Suppressor macrophage treated with lipopolysaccharide for 4 hours (primary cell): ENCODE measurements around the gene RBM45.
A peak's percentile ranks its signal among the peaks of the same experiment; 100 is the strongest.
"Not testable (repeated sequence)": the region's sequence is repeated elsewhere in the genome, so short reads cannot be mapped to it uniquely, and the experiment has no call there.

Experiments
- DNase-seq: peaks from one replicate; pipeline ENCODE4 v3.0.0-alpha.2; 2020

Gene RBM45

GRCh38 chr2:178112202-178113152 lies at the start of gene RBM45:
TSS of gene RBM45 (plus strand) at chr2:178112437. CDS start at chr2:178112547, 110 bp downstream.
- peak; percentile 97 for DNase-seq

GRCh38 chr2:178066324-178066723 lies 45.9 kb upstream of the RBM45 start:
- no peak for DNase-seq

- DNase-seq = no peak
Observed at GRCh38 chr2:178066890-178067669, 45.2 kb upstream of the RBM45 start.

GRCh38 chr2:178068823-178069454 lies 43.3 kb upstream of the RBM45 start:
- no peak for DNase-seq

GRCh38 chr2:178069551-178069950 lies 42.7 kb upstream of the RBM45 start:
- DNase-seq = no peak

- DNase-seq = no peak
Observed at GRCh38 chr2:178070824-178071223, 41.4 kb upstream of the RBM45 start.

- DNase-seq = no peak
Observed at GRCh38 chr2:178072000-178072382, 40.2 kb upstream of the RBM45 start.

- peak; percentile 44 for DNase-seq
Observed at GRCh38 chr2:178072383-178073301, 39.6 kb upstream of the RBM45 start, which contains the start of gene PDE11A. TSS of gene PDE11A (minus strand) at chr2:178072777. CDS start at chr2:178072437, 340 bp downstream.

GRCh38 chr2:178074123-178075005 lies 37.9 kb upstream of the RBM45 start:
- peak; percentile 46 for DNase-seq

- no peak for DNase-seq
Observed at GRCh38 chr2:178075006-178075326, 37.3 kb upstream of the RBM45 start.

GRCh38 chr2:178076130-178076529 lies 36.1 kb upstream of the RBM45 start:
- no peak for DNase-seq

GRCh38 chr2:178079279-178079678 lies 33.0 kb upstream of the RBM45 start:
- DNase-seq = not testable (repeated sequence)

GRCh38 chr2:178082408-178083045 lies 29.7 kb upstream of the RBM45 start:
- DNase-seq = no peak

GRCh38 chr2:178084273-178084672 lies 28.0 kb upstream of the RBM45 start:
- DNase-seq = no peak

- DNase-seq = no peak
Observed at GRCh38 chr2:178088774-178089270, 23.4 kb upstream of the RBM45 start.

- no peak for DNase-seq
Observed at GRCh38 chr2:178093471-178093870, 18.8 kb upstream of the RBM45 start.

GRCh38 chr2:178101321-178102079 lies 10.7 kb upstream of the RBM45 start:
- peak; percentile 14 for DNase-seq

- DNase-seq = no peak
Observed at GRCh38 chr2:178105566-178105965, 6.7 kb upstream of the RBM45 start.

GRCh38 chr2:178106053-178106452 lies 6.2 kb upstream of the RBM45 start:
- no peak for DNase-seq

- DNase-seq = no peak
Observed at GRCh38 chr2:178108176-178108575, 4.1 kb upstream of the RBM45 start.
